HG02642 (cell line): Measurements from ENCODE around the gene C10orf90.

Experiments used
- ATAC-seq: cut with Tn5 transposase; IDR thresholded peaks from one replicate; pipeline ENCODE4 v1.9.1; 2021; ENCODE audit warnings: mild to moderate bottlenecking; ENCODE audit not compliant: unreplicated experiment, poor library complexity

C10orf90 gene

GRCh38 chr10:126511917-126512479 lies 158.5 kb downstream of the C10orf90 start:
- ATAC-seq, result no peak

GRCh38 chr10:126509182-126509581 lies 161.3 kb downstream of the C10orf90 start:
- no peak for ATAC-seq

GRCh38 chr10:126508535-126509040 lies 161.9 kb downstream of the C10orf90 start:
- no peak for ATAC-seq

DNA sequence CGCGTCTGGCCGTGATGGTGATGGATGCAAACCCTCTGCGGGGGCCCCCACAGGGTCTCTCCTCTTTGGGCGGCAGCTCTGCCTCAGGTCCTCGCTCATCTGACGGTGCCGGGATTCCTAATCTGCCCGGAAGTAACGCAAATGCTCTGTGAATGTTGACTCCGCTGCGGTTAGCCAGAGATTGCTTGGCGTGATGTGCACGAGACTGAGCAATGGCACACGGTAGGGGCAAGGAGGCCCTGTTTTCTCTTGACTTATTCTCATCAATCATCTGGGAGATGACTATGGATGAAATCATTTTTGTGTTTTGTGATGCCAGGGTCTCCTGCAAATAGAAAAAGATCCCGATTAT lies 165.8 kb downstream of the C10orf90 start:
- no peak for ATAC-seq

GRCh38 chr10:126504063-126504760 lies 166.3 kb downstream of the C10orf90 start:
- ATAC-seq, result no peak

- ATAC-seq, result no peak
Observed at GRCh38 chr10:126503392-126504062, 167.0 kb downstream of the C10orf90 start.

DNA sequence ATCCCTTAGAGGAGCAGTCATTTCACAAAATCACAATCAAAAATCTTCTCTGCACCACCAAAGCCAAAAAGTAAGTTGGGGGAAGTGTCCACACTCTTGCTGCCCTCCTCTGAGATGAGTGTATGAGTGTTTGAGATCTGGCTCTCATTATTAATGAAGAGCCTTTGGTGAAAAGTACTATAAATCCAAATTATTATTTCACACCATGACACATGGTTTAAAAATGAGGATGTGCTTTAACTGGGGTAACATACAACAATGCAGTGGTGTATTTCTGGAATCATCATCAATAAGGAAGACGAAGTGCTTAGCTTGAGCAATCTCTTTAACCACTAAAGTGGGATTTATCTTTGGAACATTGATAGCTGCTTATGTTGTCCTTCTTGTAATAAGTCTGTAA lies 168.1 kb downstream of the C10orf90 start:
- ATAC-seq, result no peak

DNA sequence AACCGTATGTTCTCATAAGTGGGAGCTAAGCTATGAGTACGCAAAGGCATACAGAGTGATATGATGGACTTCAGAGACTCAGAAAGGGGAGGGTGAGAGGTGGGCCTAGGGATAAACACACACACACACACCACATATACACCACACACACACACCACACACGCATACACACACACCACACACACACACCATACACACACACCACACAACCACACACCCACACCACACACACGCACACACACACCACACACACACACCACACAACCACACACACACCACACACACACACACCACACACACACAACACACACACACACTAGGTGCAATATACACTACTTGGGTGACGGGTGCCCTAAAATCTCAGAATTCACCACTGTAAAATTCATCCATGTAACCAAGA lies 168.7 kb downstream of the C10orf90 start:
- ATAC-seq, result no peak

- no peak for ATAC-seq
Observed at GRCh38 chr10:126500866-126501265, 169.6 kb downstream of the C10orf90 start.

DNA sequence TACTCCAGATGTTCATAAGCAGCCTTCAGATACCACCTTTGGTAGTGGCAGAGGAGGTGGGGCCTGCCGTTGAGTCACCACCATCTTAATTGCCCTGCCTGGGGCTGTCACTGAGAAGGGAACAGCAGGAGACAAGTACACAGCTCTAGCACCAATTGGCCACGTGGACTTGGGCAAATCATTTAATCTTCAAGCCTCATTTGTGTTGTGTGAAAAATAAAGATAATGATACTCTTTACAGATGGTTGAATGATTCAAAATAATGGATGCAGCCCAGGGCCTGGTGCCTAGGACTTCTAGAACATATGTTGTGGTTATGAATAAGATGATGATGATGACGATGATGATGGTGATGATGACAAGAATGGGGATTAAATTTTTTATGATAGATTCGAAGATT lies 170.3 kb downstream of the C10orf90 start:
- no peak for ATAC-seq

- no peak for ATAC-seq
Observed at GRCh38 chr10:126499744-126500143, 170.7 kb downstream of the C10orf90 start.

- ATAC-seq, result no peak
Observed at GRCh38 chr10:126497672-126498071, 172.8 kb downstream of the C10orf90 start.

DNA sequence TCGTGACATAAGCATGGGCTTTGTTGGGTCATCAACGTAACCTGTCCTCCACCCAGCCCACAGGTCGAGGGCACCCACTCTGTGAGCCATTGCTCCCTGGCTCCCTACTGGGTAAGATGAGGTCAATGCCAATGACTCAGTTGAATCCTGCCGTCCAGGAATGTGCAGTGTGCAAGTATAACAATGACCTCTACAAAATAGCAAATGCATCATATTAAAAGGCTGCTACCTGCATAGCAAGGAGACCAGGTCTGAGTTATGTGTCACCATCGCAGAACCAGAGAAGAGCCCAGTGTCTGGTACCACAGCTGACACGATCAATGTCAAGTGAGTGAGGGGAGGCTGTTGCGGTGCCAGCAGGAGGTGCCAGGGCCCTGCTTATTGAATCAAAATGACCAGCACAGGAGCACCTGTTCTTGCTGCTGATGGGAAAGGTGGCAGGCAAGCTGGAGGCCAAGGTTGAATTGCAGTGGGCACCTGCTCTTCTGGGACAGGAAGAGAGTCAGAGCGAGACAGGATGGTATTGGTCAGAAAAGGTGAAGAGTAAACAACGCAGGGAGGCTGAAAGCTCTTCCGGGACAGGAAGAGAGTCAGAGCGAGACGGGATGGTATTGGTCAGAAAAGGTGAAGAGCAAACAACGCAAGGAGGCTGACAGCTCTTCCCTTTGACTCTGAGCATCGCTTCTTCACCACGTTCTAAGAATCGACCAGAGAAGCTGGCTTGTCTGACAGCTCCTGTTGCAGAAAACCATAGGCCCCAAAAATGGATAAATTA lies 173.5 kb downstream of the C10orf90 start:
- no peak for ATAC-seq

DNA sequence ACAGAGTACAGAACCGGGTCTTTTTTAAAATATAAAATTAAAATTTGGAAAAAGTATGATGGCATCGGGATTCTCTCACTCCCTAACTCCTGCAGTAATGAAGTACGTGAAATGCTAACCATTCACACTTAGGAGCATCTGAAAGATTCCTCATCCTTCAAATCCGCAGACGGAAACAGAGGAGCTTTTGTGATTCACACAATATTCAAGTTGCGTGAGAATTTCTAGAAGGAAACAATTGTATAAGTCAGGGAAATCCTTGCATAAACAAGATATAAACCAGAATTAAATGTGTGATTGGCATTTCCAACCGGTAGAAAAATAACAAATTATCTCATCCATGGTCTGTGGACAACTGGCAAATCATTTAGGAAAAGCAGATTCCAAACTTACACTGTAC lies 179.0 kb downstream of the C10orf90 start:
- no peak for ATAC-seq

DNA sequence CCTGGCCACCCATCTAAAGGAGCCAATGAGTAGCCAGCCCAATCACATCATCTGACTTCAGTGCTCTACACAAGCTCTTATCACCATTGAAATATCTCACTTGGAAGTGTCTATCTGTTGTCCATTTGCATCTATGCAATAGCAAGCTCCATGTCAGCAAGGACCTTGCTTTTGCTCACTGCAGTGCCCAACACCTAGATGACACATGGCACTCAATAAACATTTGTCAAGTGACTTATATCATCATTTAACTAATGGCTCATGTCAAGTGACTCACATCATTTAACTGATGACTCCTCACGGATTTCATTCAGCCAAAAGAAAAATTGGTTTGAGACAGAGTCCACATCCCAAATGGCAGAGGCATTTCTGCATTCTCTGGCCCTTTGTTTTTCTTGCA lies 189.3 kb downstream of the C10orf90 start:
- no peak for ATAC-seq

DNA sequence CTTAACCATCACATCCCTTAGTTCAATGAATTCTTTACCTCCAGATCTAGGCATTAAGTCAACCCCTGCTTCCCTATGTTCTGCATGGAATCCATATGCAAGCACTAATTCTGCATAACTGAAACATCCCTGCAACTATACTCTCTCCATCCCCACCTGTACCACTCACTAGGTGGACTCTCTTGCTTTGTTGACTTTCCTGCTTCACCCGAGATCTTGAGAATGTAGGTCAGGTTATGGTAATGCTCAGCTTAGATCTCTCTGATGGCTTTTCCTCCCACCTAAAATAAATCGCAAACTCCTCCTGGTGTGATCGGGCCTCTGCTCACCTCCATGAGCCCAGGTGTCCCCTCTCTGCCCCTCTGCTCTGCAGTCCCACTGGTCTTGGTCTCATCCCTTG lies 189.8 kb downstream of the C10orf90 start:
- ATAC-seq, result no peak

DNA sequence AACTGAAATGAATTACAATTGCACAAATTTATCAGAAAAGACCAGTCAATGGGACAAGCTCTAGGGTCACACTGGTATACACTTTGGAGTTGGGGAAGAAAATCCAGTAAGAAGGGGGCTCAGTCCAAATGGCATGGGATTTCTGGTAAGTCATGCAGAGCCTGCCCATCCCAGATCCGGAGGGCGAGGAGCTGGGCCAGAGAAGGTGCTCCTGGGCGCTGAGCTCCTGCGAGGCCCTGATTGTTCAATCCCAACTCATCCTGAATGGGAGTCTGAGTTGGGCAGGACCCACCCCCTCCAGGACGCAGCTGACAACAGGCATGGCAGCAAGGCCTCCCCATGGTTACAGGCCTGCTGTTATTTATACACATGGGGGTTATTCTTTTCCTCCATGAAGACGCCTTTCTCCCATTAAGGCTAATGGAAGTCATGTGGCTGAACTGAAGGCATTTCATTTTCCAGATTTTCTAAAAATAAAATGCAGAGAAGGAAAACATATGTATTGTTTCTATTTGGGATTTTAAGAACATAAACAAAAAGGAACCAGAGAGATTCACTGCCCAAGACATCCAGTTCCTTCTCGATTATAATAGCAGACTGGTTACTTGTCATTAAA lies 191.1 kb downstream of the C10orf90 start:
- ATAC-seq, result no peak

DNA sequence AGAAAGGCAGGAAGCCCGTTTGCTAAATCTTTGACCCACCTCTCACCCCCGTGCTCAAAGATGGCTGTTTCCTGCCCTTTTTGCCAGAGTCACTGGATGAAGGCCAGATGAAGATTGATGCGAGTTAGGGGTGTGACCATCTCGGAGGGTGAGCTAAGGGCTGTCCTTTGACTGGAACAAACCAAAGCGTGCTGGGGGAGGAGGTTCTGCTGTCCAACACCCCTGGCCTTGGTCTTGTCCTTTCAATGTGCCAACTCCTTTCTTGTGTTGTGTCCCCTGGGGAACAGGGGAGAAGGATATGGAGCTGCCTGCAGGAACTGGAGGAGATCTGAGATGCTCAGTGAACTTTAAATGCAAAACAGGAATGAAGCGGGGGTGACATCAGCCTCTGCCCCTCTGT lies 191.9 kb downstream of the C10orf90 start:
- no peak for ATAC-seq

DNA sequence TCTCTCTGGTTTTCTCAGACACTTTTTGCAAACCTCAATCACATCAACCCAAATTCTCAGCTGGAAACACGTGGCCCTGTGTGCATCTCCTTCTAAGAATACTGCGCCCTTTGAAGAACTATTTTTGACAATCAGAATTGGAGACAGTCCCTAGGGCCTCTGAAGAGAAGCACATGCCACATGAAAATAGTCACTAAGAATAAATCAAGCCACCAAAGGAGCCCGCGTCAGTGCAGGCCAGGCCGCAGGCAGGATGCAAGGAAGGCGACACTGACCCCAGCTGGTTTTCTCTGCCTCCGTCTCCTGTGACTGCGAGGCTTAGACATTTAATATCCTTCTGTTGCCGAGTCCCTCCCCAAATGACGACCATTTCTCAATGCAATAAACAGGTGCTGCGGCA lies 194.2 kb downstream of the C10orf90 start:
- ATAC-seq, result no peak

GRCh38 chr10:126475074-126475691 lies 195.3 kb downstream of the C10orf90 start:
- no peak for ATAC-seq
